Stimulated activated CD4-positive, alpha-beta T cell treated with anti-CD3 and anti-CD28 coated beads, Interleukin-15, amount 100 ng/mL, for 48 hours (primary cell): ENCODE measurements around the gene SMCR8.
"Not testable (repeated sequence)": the region's sequence is repeated elsewhere in the genome, so short reads cannot be mapped to it uniquely, and the experiment has no call there.

Source experiments
- DNase-seq, 2 donors: peaks; one replicate each; pipeline ENCODE4 v3.0.0-alpha.2; 2020; ENCODE audit warnings: low read depth in 2 of 2

The SMCR8 gene

DNA sequence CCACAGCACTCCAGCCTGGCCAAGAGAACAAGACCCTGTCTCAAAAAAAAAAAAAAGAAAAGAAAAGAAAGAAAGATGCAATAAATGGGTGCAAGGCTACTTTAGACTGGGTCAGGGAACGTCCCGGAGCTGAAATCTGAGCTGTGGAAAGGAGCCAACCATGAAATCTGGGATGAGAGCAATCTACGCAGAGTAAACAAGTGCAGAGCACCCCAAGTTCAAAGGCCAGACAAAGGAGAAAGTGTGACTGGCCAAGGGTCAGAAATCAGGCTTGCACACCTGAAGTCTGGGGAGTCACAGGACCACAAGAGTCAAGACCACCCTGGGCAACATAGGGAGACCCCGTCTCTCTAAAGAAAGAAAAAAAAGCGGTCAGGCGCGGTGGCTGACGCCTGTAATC lies 45.4 kb downstream of the SMCR8 start:
- no peak for DNase-seq

DNA sequence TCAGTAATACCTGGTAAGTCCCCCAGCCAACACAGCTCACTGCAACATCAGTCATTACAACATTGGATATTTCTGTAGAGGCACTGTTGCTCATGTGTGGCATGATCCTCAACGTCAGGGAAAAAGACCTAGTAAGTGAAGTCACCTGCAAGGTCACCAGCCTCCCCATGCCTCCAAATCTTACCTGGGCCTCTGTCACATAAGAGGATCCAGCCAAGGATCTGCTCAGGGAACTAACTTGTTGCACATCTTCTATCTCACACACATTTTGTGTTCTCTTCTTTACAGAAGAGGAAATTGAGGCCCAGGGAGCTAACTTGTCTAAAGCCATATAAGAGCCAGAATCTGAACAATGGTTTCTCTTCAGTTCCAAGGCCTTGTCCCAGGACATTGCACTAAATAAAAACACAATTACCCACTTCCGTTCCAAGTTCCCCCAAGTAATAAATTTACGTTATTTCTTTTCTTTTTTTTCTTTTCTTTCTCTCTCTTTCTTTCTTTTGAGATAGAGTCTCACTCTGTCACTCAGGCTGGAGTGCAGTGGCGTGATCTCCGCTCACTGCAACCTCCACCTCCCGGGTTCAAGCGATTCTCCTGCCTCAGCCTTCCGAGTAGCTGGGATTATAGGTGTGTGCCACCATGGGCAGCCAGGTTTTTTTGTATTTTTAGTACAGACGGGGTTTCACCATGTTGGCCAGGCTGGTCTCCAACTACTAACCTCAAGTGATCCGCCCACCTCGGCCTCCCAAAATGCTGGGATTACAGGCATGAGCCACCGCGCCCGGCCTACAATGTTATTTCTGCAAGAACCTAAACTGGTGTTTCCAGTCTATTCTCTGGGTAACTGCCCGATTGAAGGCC lies 47.0 kb downstream of the SMCR8 start:
- no peak for DNase-seq

DNA sequence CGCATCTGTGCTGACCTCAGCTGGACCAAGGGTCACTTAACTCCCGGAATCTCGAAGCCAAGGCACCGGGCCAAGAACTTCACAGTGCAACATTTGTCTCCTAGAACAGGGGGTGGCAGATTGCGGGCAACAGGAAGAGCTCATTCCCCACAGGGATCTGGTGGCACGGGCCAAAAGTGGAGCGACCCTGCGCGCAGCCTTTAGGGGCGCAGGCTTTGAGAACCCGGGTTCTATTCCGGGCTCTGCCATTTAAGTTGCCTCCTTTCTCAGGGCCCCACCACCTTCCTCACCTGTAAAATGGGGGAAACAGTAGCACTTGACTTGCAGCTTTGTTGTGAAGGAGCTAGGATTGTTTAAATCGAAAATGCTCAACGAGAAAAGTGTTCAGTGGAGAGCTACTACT lies 47.6 kb downstream of the SMCR8 start:
- no peak for DNase-seq

DNA sequence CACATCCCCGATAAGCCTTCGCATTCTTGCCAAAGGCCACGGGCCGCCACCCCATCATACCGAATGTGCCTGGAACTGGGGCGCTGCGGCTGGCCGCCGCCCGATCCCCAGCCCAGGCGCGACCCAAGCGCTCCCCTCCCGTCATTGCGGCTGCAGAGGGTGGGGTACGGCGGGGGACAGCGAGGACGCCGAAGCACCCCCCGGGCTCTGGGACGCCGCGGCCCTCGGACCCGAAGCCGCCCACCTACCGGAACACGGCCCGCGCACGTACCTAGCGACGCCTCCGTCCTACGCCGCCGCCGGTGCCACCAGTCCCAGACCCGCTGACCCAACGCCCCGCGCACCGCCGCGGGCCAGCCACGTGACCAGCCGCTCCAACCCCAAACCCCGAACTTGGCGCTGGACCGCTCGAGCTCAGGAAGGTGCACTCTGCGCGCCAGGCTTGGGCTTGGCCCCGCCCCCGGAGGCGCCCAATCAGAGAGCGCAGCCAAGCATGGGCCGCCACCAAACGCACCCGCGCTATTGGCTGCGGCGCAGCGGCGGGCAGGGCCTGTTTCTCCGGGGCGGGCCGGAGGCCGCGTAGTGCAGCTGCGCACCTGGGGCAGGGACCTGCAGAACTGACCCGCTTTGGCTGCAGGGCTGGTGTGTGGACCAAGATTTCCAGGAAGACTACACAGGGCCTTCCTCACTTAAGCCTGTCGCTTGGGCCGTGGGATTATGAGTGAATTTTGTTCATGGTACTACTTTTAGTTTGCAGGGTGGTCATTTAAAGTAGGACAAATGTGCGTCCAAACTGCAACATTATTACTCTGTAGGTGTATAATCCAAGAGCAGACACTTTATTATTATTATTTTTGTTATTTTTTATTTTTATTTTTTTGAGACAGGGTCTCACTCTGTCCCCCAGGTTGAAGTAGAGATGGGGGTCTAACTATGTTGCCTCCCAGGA lies 48.3 kb downstream of the SMCR8 start, which contains the start of gene SHMT1:
Gene SHMT1, minus strand, starts transcription at position 450 of the 949 bp plus-strand sequence. CDS start 7,569 bp downstream, outside the sequence.
- DNase-seq, result peak; percentile 79 to 92

DNA sequence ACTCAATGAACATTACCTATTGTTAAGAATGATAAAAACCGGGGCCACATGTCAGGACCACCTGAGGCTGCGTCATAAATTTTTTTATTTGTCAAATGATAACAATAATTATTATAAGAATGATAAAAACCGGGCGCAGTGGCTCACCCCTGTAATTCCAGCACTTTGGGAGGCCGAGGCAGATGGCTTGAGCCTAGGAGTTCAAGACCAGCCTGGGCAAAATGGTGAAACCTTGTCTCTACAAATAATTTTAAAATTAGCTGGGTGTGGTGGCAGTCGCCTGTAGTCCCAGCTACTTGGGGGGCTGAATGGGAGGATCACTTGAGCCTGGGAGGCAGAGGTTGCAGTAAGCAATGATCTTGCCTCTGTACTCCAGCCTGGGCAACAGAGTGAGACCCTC lies 49.1 kb downstream of the SMCR8 start:
- no peak for DNase-seq

DNA sequence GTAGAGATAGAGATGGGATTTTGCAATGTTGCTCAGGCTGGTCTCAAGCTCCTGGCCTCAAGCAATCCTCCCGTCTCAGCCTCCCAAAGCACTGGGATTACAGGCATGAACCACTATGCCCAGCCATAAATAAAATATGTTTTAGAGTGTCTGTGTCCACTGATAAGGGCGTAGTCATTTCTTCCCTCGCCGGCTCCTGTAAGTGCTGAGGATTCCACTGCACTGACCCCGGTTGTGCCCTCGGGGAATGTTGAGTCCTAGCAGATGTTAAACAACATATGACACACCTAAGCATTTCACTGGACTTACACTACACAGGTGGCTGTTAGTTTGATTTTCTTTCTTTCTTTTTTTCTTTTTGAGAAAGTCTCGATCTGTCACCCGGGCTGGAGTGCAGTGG lies 53.9 kb downstream of the SMCR8 start:
- no peak for DNase-seq

DNA sequence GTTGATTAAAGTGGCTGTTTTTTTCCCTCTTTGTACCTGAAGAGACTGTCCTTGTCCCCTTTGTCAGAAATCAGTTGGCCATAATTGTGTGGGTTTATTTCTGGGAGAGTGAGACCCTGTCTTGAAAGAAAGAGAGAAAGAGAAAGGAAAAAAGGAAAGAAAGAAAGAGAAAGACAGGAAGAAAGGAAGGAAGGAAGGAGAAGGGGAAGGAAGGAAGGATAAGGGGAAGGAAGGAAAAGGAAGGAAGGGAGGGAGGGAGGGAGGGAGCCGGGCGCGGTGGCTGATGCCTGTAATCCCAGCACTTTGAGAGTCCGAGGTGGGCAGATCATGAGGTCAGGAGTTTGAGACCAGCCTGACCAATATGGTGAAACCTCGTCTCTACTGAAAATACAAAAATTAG lies 55.7 kb downstream of the SMCR8 start:
- no peak for DNase-seq

DNA sequence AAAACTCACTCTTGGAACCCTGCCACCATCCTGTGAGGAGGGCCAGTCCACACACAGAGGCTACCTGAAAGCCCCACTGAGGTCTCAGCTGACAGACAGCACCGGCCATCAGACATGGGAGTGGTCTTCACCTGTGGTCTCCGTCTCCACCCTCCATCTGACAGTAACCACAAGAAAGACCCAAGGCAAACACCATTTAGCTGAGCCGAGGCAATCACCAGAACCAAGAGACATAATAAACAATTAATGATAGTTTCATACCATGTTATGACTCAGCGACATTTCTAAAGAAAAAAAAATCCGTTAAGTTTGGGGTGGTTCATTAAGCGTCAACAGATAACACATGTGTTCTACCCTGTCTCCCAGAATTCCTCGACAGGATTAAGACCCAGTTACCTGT lies 56.4 kb downstream of the SMCR8 start:
- DNase-seq, result no peak

DNA sequence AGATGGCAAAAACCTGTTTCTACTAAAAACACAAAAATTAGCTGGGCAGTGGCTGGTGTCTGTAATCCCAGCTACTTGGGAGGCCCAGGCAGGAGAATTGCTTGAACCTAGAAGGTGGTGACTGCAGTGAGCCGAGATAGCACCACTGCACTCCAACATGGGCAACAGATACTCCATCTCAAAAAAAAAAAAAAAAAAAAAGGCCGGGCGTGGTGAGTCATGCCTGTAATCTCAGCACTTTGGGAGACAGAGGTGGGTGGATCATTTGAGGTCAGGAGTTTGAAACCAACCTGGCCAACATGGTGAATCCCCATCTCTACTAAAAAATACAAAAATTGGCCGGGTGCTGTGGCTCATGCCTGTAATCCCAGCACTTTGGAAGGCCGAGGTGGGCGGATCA lies 58.1 kb downstream of the SMCR8 start:
- not testable (repeated sequence) for DNase-seq

DNA sequence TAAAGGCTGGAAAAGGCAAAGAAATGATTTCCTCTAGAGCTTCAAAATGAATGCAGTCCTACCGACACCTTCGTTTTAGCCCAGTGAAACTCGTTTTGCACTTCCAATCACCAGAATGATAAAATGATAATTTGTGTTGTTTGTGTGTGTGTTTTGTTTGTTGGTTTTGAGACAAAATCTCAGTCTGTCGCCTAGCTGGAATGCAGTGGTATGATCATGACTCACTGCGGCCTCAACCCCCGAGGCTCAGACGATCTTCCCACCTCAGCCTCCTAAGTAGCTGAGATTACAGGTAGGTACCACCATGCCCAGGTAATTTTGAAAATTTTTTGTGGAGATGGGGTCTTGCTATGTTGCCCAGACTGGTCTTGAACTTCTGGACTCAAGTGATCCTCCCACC lies 59.1 kb downstream of the SMCR8 start:
- no peak for DNase-seq
